PC-3 (cell line): ENCODE measurements around the gene CTNND2. TPM values are rescaled to one million over a fixed set of nuclear protein-coding genes. Genes with fewer than 3 reads are reported as not detected.

Experiments used
- ATAC-seq: fragments of 200-7000 bp; cut with Tn5 transposase; 2 replicates; pipeline ENCODE4 v1.9.1; 2020; ENCODE audit warnings: mild to moderate bottlenecking, moderate library complexity
- BruUV-seq: library from RNA; stranded (reverse); fragments of 400-500 nt; replicated peaks from 2 replicates; lab custom pipeline; 2021; lab: Mats Ljungman, UMichigan
- CTCF ChIA-PET: fragments of 300-600 bp; sonication (Branson Sonifier 250); formaldehyde crosslinking; loops from one replicate; lab custom pipeline; 2022; ENCODE audit warnings: antibody characterized with exemption; lab: Charles Lee
- POLR2A ChIA-PET: fragments of 300-600 bp; sonication (Branson Sonifier 250); formaldehyde crosslinking; loops from one replicate; lab custom pipeline; 2022; ENCODE audit warnings: antibody characterized with exemption; ENCODE audit not compliant: unreplicated experiment; lab: Charles Lee
- DNase-seq: peaks from one replicate; pipeline ENCODE4 v3.0.0-alpha.2; 2015
- H2AFZ ChIP-seq: fragments of 300-600 bp; sonication (generic); 2 replicates; pipeline ENCODE4 v1.6.0; 2016; ENCODE audit warnings: antibody characterized with exemption, low read length
- H3F3A ChIP-seq: fragments of 300-600 bp; sonication (generic); one replicate; pipeline ENCODE4 v1.6.0; 2017; ENCODE audit warnings: antibody characterized with exemption, low read length, control low read depth, mild to moderate bottlenecking; ENCODE audit not compliant: unreplicated experiment
- H3K27ac ChIP-seq: fragments of 300-600 bp; sonication (generic); 2 replicates; pipeline ENCODE4 v1.5.1; 2016; ENCODE audit warnings: mild to moderate bottlenecking, low read length
- H3K27me3 ChIP-seq: fragments of 300-600 bp; sonication (generic); 2 replicates; pipeline ENCODE4 v1.6.1; 2016; ENCODE audit warnings: low read length, mixed read lengths
- H3K36me3 ChIP-seq: fragments of 300-600 bp; sonication (generic); 2 replicates; pipeline ENCODE4 v1.6.1; 2016; ENCODE audit warnings: low read depth, mixed run types, low read length, mixed read lengths
- H3K4me1 ChIP-seq: fragments of 300-600 bp; sonication (generic); 2 replicates; pipeline ENCODE4 v1.5.1; 2016; ENCODE audit warnings: low read length; ENCODE audit not compliant: insufficient read depth
- H3K4me2 ChIP-seq: fragments of 300-600 bp; sonication (generic); 2 replicates; pipeline ENCODE4 v1.6.0; 2016; ENCODE audit warnings: low read length
- H3K4me3 ChIP-seq: fragments of 300-600 bp; sonication (generic); 2 replicates; pipeline ENCODE4 v1.5.1; 2016; ENCODE audit warnings: mild to moderate bottlenecking, low read length, mixed read lengths
- H3K79me2 ChIP-seq: fragments of 300-600 bp; sonication (generic); 2 replicates; pipeline ENCODE4 v1.6.1; 2017; ENCODE audit warnings: low read length, mixed read lengths
- H3K9ac ChIP-seq: fragments of 300-600 bp; sonication (generic); 2 replicates; pipeline ENCODE4 v1.6.0; 2016; ENCODE audit warnings: mild to moderate bottlenecking, low read length
- H3K9me2 ChIP-seq: fragments of 300-600 bp; sonication (generic); replicated peaks from 2 replicates; pipeline ENCODE4 v1.6.1; 2016; ENCODE audit warnings: mixed run types, low read length, mixed read lengths
- H3K9me3 ChIP-seq: fragments of 300-600 bp; sonication (generic); 2 replicates; pipeline ENCODE4 v1.6.1; 2016; ENCODE audit warnings: low read length, mixed read lengths
- H4K20me1 ChIP-seq: fragments of 300-600 bp; sonication (generic); 2 replicates; pipeline ENCODE4 v1.6.1; 2016; ENCODE audit warnings: low read length, mixed read lengths
- EZH2 ChIP-seq: fragments of 300-600 bp; sonication (generic); IDR thresholded peaks from one replicate; pipeline ENCODE4 v1.6.1; 2017; ENCODE audit warnings: antibody characterized with exemption, mild to moderate bottlenecking, low read length; ENCODE audit not compliant: unreplicated experiment
- EZH2phosphoT487 ChIP-seq: fragments of 300-600 bp; sonication (generic); IDR thresholded peaks from 2 replicates; pipeline ENCODE4 v1.6.1; 2018; ENCODE audit warnings: mild to moderate bottlenecking, antibody characterized with exemption, low read length, borderline replicate concordance
- intact Hi-C: fragments of 100-400 bp; cut with micrococcal nuclease; formaldehyde crosslinking; loops from 2 replicates; pipeline ENCODE4 v1.9.0; 2023
- total RNA-seq: library from RNA; depleted of rRNA; stranded (reverse); fragments of >200 nt; gene quantifications from 2 replicates; pipeline ENCODE4 v1.2.3, GENCODE V29; 2014
- TF ChIP-seq, protein P1 (sequence below): fragments of 300-600 bp; sonication (generic); conservative IDR thresholded peaks from 2 replicates; pipeline ENCODE4 v1.5.1; 2017; ENCODE audit warnings: antibody characterized with exemption, low read depth, mild to moderate bottlenecking, low read length

The CTNND2 gene
- total RNA-seq, 1 experiment from 2014 or later: 1.8 TPM

DNA sequence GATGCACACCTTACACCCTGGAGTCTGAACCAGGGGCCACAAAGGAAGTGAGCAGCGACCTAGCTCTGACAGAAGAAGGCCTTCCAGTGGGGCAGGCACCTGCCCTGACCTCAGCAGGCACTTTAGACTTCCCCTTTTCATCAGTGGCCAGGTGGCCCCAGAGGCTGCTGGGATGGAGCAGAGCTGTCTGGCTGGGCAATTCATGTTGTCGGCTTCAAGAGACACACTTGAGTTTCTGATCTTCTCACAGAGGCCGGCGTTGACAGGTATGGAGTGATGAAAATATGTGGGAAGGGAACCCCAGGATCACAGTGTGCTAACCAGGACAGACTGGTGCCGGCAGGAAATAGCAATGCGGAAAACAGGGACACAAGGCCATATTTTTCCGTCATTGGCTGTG, 375.5 kb downstream of the CTNND2 start:
- Histone ChIP-seq H3K4me2 (no peak overlapping the region), H3K4me1 (no peaks in the 10 kb centered on the region), H3F3A (no peaks in the 10 kb centered on the region), H4K20me1 (no peaks in the 10 kb centered on the region), H3K27ac (no peak overlapping the region), H3K79me2 (no peaks in the 10 kb centered on the region), H3K27me3 (peaks cover 13% of the 10 kb centered on the region; the same call in 1 of the 2 replicates), H3K9me3 (no peaks in the 10 kb centered on the region), H3K36me3 (no peaks in the 10 kb centered on the region), H2AFZ (no peak overlapping the region), H3K9ac (no peak overlapping the region), H3K4me3 (no peak overlapping the region), H3K9me2 (no peaks in the 10 kb centered on the region)
- CTCF ChIA-PET: no interaction called here
- DNase-seq: no peak
- no peak for ATAC-seq
- POLR2A ChIA-PET: no interaction called here
- TF ChIP-seq, protein P1, sequence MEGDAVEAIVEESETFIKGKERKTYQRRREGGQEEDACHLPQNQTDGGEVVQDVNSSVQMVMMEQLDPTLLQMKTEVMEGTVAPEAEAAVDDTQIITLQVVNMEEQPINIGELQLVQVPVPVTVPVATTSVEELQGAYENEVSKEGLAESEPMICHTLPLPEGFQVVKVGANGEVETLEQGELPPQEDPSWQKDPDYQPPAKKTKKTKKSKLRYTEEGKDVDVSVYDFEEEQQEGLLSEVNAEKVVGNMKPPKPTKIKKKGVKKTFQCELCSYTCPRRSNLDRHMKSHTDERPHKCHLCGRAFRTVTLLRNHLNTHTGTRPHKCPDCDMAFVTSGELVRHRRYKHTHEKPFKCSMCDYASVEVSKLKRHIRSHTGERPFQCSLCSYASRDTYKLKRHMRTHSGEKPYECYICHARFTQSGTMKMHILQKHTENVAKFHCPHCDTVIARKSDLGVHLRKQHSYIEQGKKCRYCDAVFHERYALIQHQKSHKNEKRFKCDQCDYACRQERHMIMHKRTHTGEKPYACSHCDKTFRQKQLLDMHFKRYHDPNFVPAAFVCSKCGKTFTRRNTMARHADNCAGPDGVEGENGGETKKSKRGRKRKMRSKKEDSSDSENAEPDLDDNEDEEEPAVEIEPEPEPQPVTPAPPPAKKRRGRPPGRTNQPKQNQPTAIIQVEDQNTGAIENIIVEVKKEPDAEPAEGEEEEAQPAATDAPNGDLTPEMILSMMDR: no peak
- TF ChIP-seq EZH2: no peak
- intact Hi-C loops: no loop called here
- BruUV-seq: no TSS peak

- H3K4me2 ChIP-seq: no peak overlapping the region
- H3K4me1 ChIP-seq: no peaks in the 10 kb centered on the region
- H3K79me2 ChIP-seq: no peaks in the 10 kb centered on the region
- CTCF ChIA-PET: no interaction called here
- no TSS peak for BruUV-seq
- H3K9me2 ChIP-seq: no peaks in the 10 kb centered on the region
- no peak for TF ChIP-seq EZH2
- TF ChIP-seq, protein P1: no peak
- TF ChIP-seq EZH2phosphoT487: no peak
- intact Hi-C loops: no loop called here
- H3F3A ChIP-seq: no peaks in the 10 kb centered on the region
- no peak for ATAC-seq
- H3K27me3 ChIP-seq: peaks cover 13% of the 10 kb centered on the region; the same call in 1 of the 2 replicates
- DNase-seq: no peak
- H3K27ac ChIP-seq: no peak overlapping the region
- H3K36me3 ChIP-seq: no peaks in the 10 kb centered on the region
- no peak overlapping the region for H3K9ac ChIP-seq
- POLR2A ChIA-PET: no interaction called here
- H4K20me1 ChIP-seq: no peaks in the 10 kb centered on the region
- no peak overlapping the region for H3K4me3 ChIP-seq
- H2AFZ ChIP-seq: no peak overlapping the region
- no peaks in the 10 kb centered on the region for H3K9me3 ChIP-seq
Measured at GRCh38 chr5:11527652-11528349, 376.4 kb downstream of the CTNND2 start.

DNA sequence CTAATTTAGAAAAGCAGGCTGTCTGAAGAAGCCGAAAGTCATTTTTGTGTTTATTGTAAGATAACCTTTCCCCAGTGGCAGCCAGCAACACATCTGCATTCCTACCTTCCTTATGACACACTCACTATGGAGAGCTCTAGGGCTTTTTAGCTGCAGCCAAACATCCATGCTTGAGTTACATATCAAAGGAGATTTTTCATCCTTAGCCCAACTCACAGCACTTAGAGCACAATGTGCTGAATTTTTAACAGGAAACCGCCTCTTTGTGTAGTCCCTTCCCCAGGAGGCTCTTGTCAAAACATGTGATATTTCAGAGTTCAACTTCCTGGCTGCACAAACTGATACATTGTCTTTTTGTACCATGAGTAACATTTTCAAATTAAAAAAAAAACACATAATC, 379.2 kb downstream of the CTNND2 start:
- TF ChIP-seq, protein P1: no peak
- TF ChIP-seq EZH2 (no peak), EZH2phosphoT487 (no peak)
- intact Hi-C loops: no loop called here
- H3K79me2 ChIP-seq: no peaks in the 10 kb centered on the region
- no peak for ATAC-seq
- POLR2A ChIA-PET: no interaction called here
- H3K9me3 ChIP-seq: no peaks in the 10 kb centered on the region
- no peak for DNase-seq
- H3F3A ChIP-seq: no peaks in the 10 kb centered on the region
- no peak overlapping the region for H3K9ac ChIP-seq
- H3K9me2 ChIP-seq: no peaks in the 10 kb centered on the region
- H3K4me2 ChIP-seq: no peak overlapping the region
- no peaks in the 10 kb centered on the region for H3K36me3 ChIP-seq
- no peak overlapping the region for H3K27ac ChIP-seq
- H4K20me1 ChIP-seq: no peaks in the 10 kb centered on the region
- H3K4me3 ChIP-seq: no peak overlapping the region
- BruUV-seq: no TSS peak
- peaks cover 13% of the 10 kb centered on the region; the same call in 1 of the 2 replicates for H3K27me3 ChIP-seq
- H3K4me1 ChIP-seq: no peaks in the 10 kb centered on the region
- CTCF ChIA-PET: no interaction called here
- no peak overlapping the region for H2AFZ ChIP-seq
